ENCODE results near the gene IL1B.

IL1B gene

DNA sequence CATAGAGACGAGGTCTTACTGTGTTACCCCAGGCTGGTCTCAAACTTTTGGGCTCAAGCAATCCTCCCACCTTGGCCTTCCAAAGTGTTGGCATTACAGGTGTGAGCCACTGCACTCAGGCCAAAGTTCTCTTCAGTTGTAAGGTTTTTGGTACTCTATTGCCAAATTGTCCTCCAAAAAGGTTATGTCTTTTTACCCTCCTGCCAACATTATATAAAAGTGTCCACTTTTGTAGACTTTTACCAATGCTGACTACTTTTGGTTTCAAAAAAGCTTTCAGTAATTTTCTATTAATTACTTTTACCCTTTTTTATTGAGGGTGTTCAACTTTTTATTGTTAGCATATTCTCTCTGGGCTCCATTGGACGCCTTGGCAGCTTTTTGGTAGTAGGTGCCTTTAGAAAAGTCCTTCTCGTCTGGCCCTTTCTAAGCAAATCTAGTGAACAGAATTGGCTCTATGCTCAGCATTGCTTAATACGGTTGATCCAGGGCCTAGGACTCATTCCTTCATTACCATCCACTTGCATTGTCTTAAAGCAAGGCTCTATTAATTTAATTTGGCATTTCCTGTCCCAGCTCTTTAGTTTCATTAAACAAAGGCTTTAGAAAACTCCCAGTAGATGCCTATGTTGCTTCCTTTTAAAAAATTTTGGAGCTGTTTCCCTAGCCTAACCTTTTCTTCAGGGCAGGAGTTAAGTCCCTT is 35.5 kb downstream of the IL1B start:
- Histone ChIP-seq H4K20me1 (no peaks in the 10 kb centered on the region), H3K27me3 (no peaks in the 10 kb centered on the region), H3K4me2 (peak overlapping the region in 9 of 11 experiments; percentile 17 to 84 (median 42); a peak in 12 of 22 replicates), H3K4me1 (peaks cover 36 to 67% (median 55%) of the 10 kb centered on the region in 10 experiments), H3K27ac (peak overlapping the region in 9 of 11 experiments; percentile 15 to 87 (median 78); a peak in 13 of 22 replicates), H3K9me3 (replicated peaks in 1 of 11) (peaks cover 0 to 50% (median 33%) of the 10 kb centered on the region in 11 experiments; a peak in 15 of 22 replicates), H3K36me3 (no peaks in the 10 kb centered on the region; a peak in 1 of 22 replicates), H3K4me3 (no peak overlapping the region), H3K9ac (no peak overlapping the region)
- no peak for TF ChIP-seq Cebpa-rat (IDR thresholded peaks at IDR 0.05)

DNA sequence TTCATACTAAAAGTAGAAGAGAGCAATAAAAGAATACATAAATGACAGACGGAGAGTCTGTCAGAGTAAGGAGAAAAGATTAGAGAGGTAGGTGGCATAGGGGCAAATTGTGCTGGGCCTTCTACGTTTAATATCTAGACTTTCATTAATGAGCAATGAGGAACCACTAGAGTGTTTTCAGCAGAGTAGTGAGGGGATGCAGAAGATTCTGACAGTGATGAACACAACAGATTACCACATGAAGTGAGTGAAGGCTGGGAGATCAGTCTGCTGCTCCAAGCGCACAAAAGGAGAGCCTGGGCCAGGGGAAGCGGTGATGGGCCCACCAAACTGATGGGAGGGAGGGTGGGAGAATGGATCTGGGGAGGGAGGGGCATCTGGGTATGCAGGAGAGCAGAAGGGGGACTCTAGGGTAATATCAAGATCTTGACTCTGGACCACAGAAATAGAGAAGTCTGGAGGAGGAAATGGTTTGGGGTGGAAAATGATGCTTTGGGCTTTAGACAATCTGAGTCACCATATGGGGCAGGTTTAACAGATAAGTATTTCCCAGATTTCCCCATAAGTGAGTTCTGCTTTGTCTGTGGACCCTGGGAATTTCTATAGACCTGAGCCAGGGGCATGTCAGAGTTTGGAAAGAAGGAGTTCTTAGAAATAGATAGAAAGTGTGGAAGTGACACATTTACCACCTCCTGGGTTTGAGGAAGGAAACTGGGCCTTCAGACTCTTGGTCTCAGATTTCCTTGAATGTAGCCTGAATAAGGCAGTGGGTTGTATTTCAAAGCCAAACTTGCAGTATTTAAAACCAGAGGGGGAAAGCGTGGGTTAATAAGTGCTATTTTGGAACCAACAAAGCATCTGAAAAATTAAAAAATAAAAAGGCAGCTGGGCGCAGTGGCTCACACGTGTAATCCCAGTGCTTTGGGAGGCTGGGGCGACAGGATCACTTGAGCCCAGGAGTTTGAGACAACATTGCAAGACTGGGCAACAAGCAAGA is 37.3 kb downstream of the IL1B start:
- Histone ChIP-seq H3K36me3 (no peaks in the 10 kb centered on the region; a peak in 1 of 22 replicates), H4K20me1 (no peaks in the 10 kb centered on the region), H3K4me1 (peaks cover 46 to 78% (median 68%) of the 10 kb centered on the region in 10 experiments), H3K9ac (peak overlapping the region in 10 of 11 experiments; percentile 51 to 73 (median 62); a peak in 18 of 22 replicates), H3K4me3 (peak overlapping the region in 1 of 10 experiments; percentile 20; a peak in 1 of 20 replicates), H3K27ac (peak overlapping the region; percentile 2 to 87 (median 80); a peak in 20 of 22 replicates), H3K27me3 (no peaks in the 10 kb centered on the region), H3K9me3 (replicated peaks in 1 of 11) (peaks cover 0 to 40% (median 24%) of the 10 kb centered on the region in 11 experiments; a peak in 11 of 22 replicates), H3K4me2 (peak overlapping the region; percentile 46 to 86 (median 74))
- TF ChIP-seq Cebpa-rat (IDR thresholded peaks at IDR 0.05), result no peak

DNA sequence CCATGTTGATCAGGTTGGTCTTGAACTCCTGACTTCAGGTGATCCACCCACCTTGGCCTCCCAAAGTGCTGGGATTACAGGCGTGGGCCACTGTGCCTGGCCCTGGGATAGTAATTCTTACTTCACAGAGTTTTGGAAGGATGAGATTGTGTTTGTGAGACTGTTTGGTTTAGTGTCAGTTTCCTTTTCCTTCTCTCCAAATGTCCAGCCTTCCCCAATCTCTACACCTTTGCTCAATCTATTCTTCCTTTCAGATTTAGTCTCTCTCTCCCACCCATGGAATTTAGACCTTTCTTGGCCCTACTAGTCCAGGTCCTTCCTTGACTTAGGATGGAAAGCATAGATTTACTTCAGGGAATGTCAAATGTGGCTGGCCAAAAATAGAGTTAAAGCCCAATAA is 40.1 kb downstream of the IL1B start:
- no peak overlapping the region for H3K9ac ChIP-seq
- TF ChIP-seq Cebpa-rat (IDR thresholded peaks at IDR 0.05), result no peak
- peak overlapping the region in 3 of 11 experiments; percentile 2 to 85 (median 6); a peak in 1 of 22 replicates for H3K27ac ChIP-seq
- peaks cover 0 to 35% (median 24%) of the 10 kb centered on the region in 11 experiments; a peak in 18 of 22 replicates for H3K9me3 ChIP-seq (replicated peaks in 1 of 11)
- no peak overlapping the region for H3K4me3 ChIP-seq
- peaks cover 58 to 87% (median 74%) of the 10 kb centered on the region in 10 experiments for H3K4me1 ChIP-seq
- H4K20me1 ChIP-seq, result no peaks in the 10 kb centered on the region
- H3K36me3 ChIP-seq, result peaks cover 0 to 11% (median 0%) of the 10 kb centered on the region in 11 experiments; a peak in 3 of 22 replicates
- H3K4me2 ChIP-seq, result peak overlapping the region in 9 of 11 experiments; percentile 1 to 71 (median 48); a peak in 7 of 22 replicates
- H3K27me3 ChIP-seq, result no peaks in the 10 kb centered on the region

DNA sequence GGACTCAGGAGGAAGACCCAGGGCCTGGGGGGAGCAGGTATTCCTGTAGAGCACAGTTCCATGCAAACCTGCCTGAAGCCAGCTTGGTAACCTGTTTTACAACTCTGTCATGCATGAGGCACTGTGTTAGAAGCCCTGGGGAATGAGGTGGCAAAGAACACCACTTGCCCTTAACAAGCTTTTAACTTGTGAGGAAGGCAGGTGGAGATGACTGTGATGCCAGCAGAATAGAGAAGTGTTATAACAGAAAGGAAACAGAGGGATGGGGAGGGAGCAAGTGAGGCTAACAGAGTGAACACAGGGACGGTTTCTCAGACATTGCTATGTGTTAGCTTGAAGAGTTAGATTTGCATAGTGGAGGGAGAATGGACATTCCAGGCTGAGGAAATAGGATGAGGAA is 40.8 kb downstream of the IL1B start:
- H3K4me2 ChIP-seq, result peak overlapping the region; percentile 1 to 71 (median 48); a peak in 18 of 22 replicates
- peaks cover 0 to 39% (median 26%) of the 10 kb centered on the region in 11 experiments; a peak in 18 of 22 replicates for H3K9me3 ChIP-seq (replicated peaks in 1 of 11)
- no peak for TF ChIP-seq Cebpa-rat (IDR thresholded peaks at IDR 0.05)
- no peak overlapping the region for H3K4me3 ChIP-seq
- H4K20me1 ChIP-seq, result no peaks in the 10 kb centered on the region
- H3K9ac ChIP-seq, result 0 out of 22 replicates have a peak overlapping the region, but pooled peaks of 1 of the 11 experiments have one; percentile 2
- peaks cover 0 to 11% (median 0%) of the 10 kb centered on the region in 11 experiments; a peak in 3 of 22 replicates for H3K36me3 ChIP-seq
- H3K27me3 ChIP-seq, result no peaks in the 10 kb centered on the region
- H3K4me1 ChIP-seq, result peaks cover 58 to 80% (median 70%) of the 10 kb centered on the region in 10 experiments
- H3K27ac ChIP-seq, result peak overlapping the region in 7 of 11 experiments; percentile 3 to 85 (median 35); a peak in 7 of 22 replicates

DNA sequence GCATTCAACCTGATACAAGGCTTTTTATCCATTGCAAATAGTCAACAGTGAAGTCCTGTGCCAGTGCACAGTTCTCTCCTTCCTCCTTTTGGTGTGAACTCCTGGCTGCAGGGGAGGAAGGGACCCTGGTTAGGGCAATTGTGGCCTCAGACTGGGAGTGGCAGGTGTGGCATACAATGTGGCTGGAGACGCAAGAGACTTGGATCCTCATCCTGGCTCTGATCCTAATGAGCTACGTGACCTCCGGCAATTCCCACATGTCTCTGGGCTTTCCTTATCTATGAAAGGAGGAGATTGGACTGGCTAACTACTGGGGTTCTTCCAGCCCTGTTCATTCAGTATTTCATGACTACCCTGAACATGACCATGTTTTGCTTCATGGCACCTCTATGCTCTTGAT is 41.7 kb downstream of the IL1B start:
- peaks cover 49 to 70% (median 62%) of the 10 kb centered on the region in 10 experiments for H3K4me1 ChIP-seq
- H4K20me1 ChIP-seq, result no peaks in the 10 kb centered on the region
- peak overlapping the region in 9 of 11 experiments; percentile 33 to 71 (median 53); a peak in 16 of 22 replicates for H3K4me2 ChIP-seq
- H3K9ac ChIP-seq, result no peak overlapping the region
- no peak for TF ChIP-seq Cebpa-rat (IDR thresholded peaks at IDR 0.05)
- no peaks in the 10 kb centered on the region for H3K27me3 ChIP-seq
- peak overlapping the region in 10 of 11 experiments; percentile 31 to 85 (median 62); a peak in 17 of 22 replicates for H3K27ac ChIP-seq
- H3K4me3 ChIP-seq, result no peak overlapping the region
- peaks cover 0 to 11% (median 0%) of the 10 kb centered on the region in 11 experiments; a peak in 3 of 22 replicates for H3K36me3 ChIP-seq
- peaks cover 0 to 47% (median 26%) of the 10 kb centered on the region in 11 experiments; a peak in 18 of 22 replicates for H3K9me3 ChIP-seq (replicated peaks in 1 of 11)

DNA sequence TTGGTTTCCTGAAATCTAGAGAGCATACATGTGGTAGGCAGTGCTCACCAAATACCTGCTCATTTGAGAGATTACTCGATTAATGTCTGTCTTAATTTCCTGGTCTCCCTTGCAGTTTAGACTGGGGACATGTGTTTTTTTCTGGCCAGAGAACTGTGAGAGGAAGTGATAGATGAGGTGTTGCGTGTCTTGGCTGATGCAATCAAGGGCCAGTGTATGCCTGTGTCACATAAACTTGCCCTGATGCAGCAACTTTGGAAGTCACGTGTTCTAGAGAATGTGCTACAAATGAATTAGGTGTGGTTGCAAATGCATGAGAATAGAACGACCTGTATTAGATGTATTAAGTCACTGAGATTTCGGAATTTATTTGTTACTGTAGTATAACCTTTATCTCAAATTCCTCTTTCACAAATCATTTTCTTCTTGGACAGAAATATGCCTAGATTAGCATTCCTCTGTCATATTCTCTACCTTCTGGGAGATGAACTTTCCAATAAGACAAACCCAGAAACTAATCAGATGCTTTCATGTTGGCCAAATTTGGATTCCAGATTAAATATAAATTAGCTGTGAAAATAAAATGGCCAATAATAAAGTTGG is 42.3 kb downstream of the IL1B start:
- Histone ChIP-seq H3K4me2 (peak overlapping the region; percentile 3 to 71 (median 53); a peak in 19 of 22 replicates), H3K4me3 (no peak overlapping the region), H4K20me1 (no peaks in the 10 kb centered on the region), H3K9me3 (replicated peaks in 1 of 11) (peaks cover 0 to 53% (median 26%) of the 10 kb centered on the region in 11 experiments; a peak in 18 of 22 replicates), H3K27ac (peak overlapping the region; percentile 26 to 85 (median 53); a peak in 20 of 22 replicates), H3K27me3 (no peaks in the 10 kb centered on the region), H3K4me1 (peaks cover 43 to 64% (median 56%) of the 10 kb centered on the region in 10 experiments), H3K36me3 (peaks cover 0 to 11% (median 0%) of the 10 kb centered on the region in 11 experiments; a peak in 3 of 22 replicates), H3K9ac (peak overlapping the region in 3 of 11 experiments; percentile 27 to 57 (median 55); a peak in 5 of 22 replicates)
- TF ChIP-seq Cebpa-rat (IDR thresholded peaks at IDR 0.05), result peak; percentile 30 to 83 (median 71); a peak in 19 of 22 replicates

DNA sequence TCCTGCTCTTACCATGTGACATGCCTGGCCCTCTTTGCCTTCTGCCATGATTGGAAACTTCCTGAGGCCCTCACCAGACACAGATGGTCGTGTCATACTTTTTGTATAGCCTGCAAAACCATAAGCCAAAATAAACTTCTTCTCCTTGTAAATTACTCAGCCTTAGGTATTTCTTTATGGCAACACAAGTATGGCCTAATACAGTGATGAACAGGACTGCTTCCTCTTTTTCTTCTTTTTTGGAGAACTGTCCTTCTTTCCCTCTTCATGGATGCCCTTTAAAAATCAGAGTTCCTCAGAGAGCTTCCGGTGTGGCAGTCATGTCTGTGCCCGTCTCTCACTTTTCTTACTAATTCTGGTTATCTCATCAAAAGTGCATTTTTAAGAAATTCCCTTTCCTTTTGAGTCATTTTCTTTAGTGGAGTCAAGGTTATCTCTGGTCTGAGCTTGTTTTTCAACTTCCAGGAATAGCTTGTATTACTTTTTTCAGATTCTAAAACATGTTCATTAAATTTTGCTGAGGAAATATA is 43.1 kb downstream of the IL1B start:
- Histone ChIP-seq H3K27me3 (no peaks in the 10 kb centered on the region), H3K27ac (peak overlapping the region; percentile 26 to 85 (median 53); a peak in 20 of 22 replicates), H3K4me1 (peaks cover 37 to 64% (median 52%) of the 10 kb centered on the region in 10 experiments), H3K9ac (peak overlapping the region in 5 of 11 experiments; percentile 20 to 57 (median 42); a peak in 10 of 22 replicates), H3K9me3 (replicated peaks in 1 of 11) (peaks cover 0 to 57% (median 26%) of the 10 kb centered on the region in 11 experiments; a peak in 18 of 22 replicates), H3K36me3 (peaks cover 0 to 11% (median 0%) of the 10 kb centered on the region in 11 experiments; a peak in 3 of 22 replicates), H4K20me1 (no peaks in the 10 kb centered on the region), H3K4me2 (peak overlapping the region in 9 of 11 experiments; percentile 2 to 71 (median 54); a peak in 17 of 22 replicates), H3K4me3 (no peak overlapping the region)
- no peak; a peak in 2 of 22 replicates for TF ChIP-seq Cebpa-rat (IDR thresholded peaks at IDR 0.05)

Measured in BLaER1 treated with 17β-estradiol and CSF1 and Interleukin-3, amounts not matched to agents 10 nM and 100 nM (cell line).